ENCODE measurements around the gene BCL2L15. TPM values are rescaled to one million over a fixed set of nuclear protein-coding genes. Genes with fewer than 3 reads are reported as not detected.

Gene BCL2L15
- total RNA-seq, 4 donors from 2014 or later, result 0.15 to 0.93 (median 0.27) TPM; not detected in 1

- ATAC-seq, result no peak
- Histone ChIP-seq H3K9me3 (no peaks in the 10 kb centered on the region), H3K27ac (no peak overlapping the region), H3K36me3 (no peaks in the 10 kb centered on the region), H3K4me1 (no peaks in the 10 kb centered on the region), H3K27me3 (no peaks in the 10 kb centered on the region), H3K4me3 (no peak overlapping the region)
- 91 to 93% methylated on average over 1 to 2 of the region's 2 CpGs for WGBS, 2 donors (ENCODE audit: low coverage in 1 of 2)
- TF ChIP-seq CTCF (IDR thresholded peaks at IDR 0.05) (no peak), POLR2AphosphoS5 (IDR thresholded peaks at IDR 0.05) (no peak), EP300 (IDR thresholded peaks at IDR 0.05) (no peak)
Measured at GRCh38 chr1:113834716-113835115, 52.7 kb downstream of the BCL2L15 start.

Other genes with a start within 250 kb of the BCL2L15 start
- 10 to 100 TPM in 3 of 4 donors, 1 to 10 TPM in 1; 10.0 to 14.8 (median 11.1) TPM for gene PHTF1, start 128.1 kb downstream of the BCL2L15 start, total RNA-seq
- 10 to 100 TPM; 20.2 to 25.4 (median 22.6) TPM for gene RSBN1, start 75.1 kb downstream of the BCL2L15 start, total RNA-seq
- gene PTPN22, start 15.9 kb downstream of the BCL2L15 start, total RNA-seq, result 1 to 10 TPM in 2 of 4 donors, under 1 TPM in 2; 0.27 to 1.4 (median 1.1) TPM
- 10 to 100 TPM in 3 of 4 donors, 1 to 10 TPM in 1; 7.1 to 21.9 (median 12.6) TPM for gene AP4B1, start 17.2 kb upstream of the BCL2L15 start, total RNA-seq
- 1 to 10 TPM; 3.2 to 9.2 (median 5.1) TPM for gene DCLRE1B, start 17.7 kb upstream of the BCL2L15 start, total RNA-seq
- 10 to 100 TPM; 64.8 to 92.3 (median 76.9) TPM for gene HIPK1, start 41.7 kb upstream of the BCL2L15 start, total RNA-seq
- gene OLFML3, start 91.9 kb upstream of the BCL2L15 start, total RNA-seq, result 100 to 1,000 TPM in 1 of 4 donors, 10 to 100 TPM in 3; 62.4 to 155 (median 65.5) TPM